HEK293 (cell line): ENCODE results near the gene CDH24.

Experiments
- CTCF ChIA-PET: fragments of 350-600 bp; formaldehyde crosslinking; extraction: SDS; loops from one replicate; lab custom pipeline; 2021; ENCODE audit warnings: antibody characterized with exemption; lab: Yijun Ruan, JAX
- POLR2A ChIA-PET: fragments of 300-600 bp; formaldehyde crosslinking; extraction: SDS; loops from one replicate; lab custom pipeline; 2020; ENCODE audit warnings: antibody characterized with exemption, inconsistent platforms; lab: Yijun Ruan, JAX
- H3K27ac ChIP-seq: fragments of 200-500 bp; sonication (Bioruptor generic); 2 replicates; pipeline ENCODE4 v1.5.1; 2014; ENCODE audit warnings: low read depth, low read length, control low read depth, inconsistent platforms; ENCODE audit errors: extremely low read depth
- H3K36me3 ChIP-seq, 2 experiments: fragments of 200-500 bp in 1 of 2; sonication (Bioruptor generic) in 1 of 2; 1 replicate in 1 of 2; 2 replicates in 1 of 2; pipeline ENCODE4 v1.5.1; 2014 to 2017; ENCODE audit warnings: inconsistent platforms in 2 of 2, low read length in 2 of 2; ENCODE audit not compliant: control insufficient read depth in 2 of 2, insufficient read depth in 1 of 2
- H3K4me1 ChIP-seq: fragments of 200-500 bp; sonication (Bioruptor generic); 2 replicates; pipeline ENCODE4 v1.5.1; 2014; ENCODE audit warnings: mild to moderate bottlenecking, low read length, inconsistent platforms; ENCODE audit not compliant: control insufficient read depth, insufficient read depth
- H3K4me3 ChIP-seq: 2 replicates; pipeline ENCODE4 v1.5.1; 2011; ENCODE audit warnings: low read depth, mild to moderate bottlenecking, control low read depth, low read length, moderate library complexity
- H3K9me3 ChIP-seq: fragments of 200-500 bp; sonication (Bioruptor generic); 2 replicates; pipeline ENCODE4 v1.5.1; 2014; ENCODE audit warnings: low read depth, low read length, inconsistent platforms; ENCODE audit not compliant: control insufficient read depth, insufficient read depth
- HIC1 ChIP-seq: fragments of 450-650 bp; formaldehyde crosslinking; IDR thresholded peaks from 2 replicates; pipeline ENCODE4 v1.5.1; 2016; ENCODE audit warnings: missing biosample characterization, missing genetic modification characterization
- HOXA7 ChIP-seq: sonication (generic); formaldehyde crosslinking; IDR thresholded peaks from 2 replicates; pipeline ENCODE4 v1.8.1; 2022; ENCODE audit warnings: missing genetic modification reagents, borderline replicate concordance
- KLF1 ChIP-seq: fragments of 450-650 bp; formaldehyde crosslinking; IDR thresholded peaks from 2 replicates; pipeline ENCODE4 v1.5.1; 2016; ENCODE audit warnings: missing biosample characterization, missing genetic modification characterization
- PRDM2 ChIP-seq: fragments of 450-650 bp; formaldehyde crosslinking; IDR thresholded peaks from 2 replicates; pipeline ENCODE4 v1.5.1; 2016; ENCODE audit warnings: missing biosample characterization, missing genetic modification characterization, borderline replicate concordance
- ZBTB26 ChIP-seq: fragments of 450-650 bp; formaldehyde crosslinking; optimal IDR thresholded peaks from 2 replicates; pipeline ENCODE3; 2016; ENCODE audit warnings: missing biosample characterization, mild to moderate bottlenecking, missing genetic modification characterization
- ZBTB7A ChIP-seq: fragments of 450-650 bp; formaldehyde crosslinking; IDR thresholded peaks from 2 replicates; pipeline ENCODE4 v1.5.1; 2016; ENCODE audit warnings: low read depth, missing biosample characterization, missing genetic modification characterization
- ZNF350 ChIP-seq: fragments of 450-650 bp; formaldehyde crosslinking; IDR thresholded peaks from 2 replicates; pipeline ENCODE4 v1.5.0; 2017; ENCODE audit warnings: missing biosample characterization, mild to moderate bottlenecking, missing genetic modification characterization
- ZNF514 ChIP-seq: fragments of 450-650 bp; formaldehyde crosslinking; IDR thresholded peaks from 2 replicates; pipeline ENCODE4 v1.5.1; 2016; ENCODE audit warnings: missing biosample characterization, missing genetic modification characterization
- ZNF530 ChIP-seq: fragments of 450-650 bp; formaldehyde crosslinking; IDR thresholded peaks from 2 replicates; pipeline ENCODE4 v1.5.1; 2016; ENCODE audit warnings: low read depth, missing biosample characterization, missing genetic modification characterization
- ZNF747 ChIP-seq: fragments of 450-650 bp; formaldehyde crosslinking; IDR thresholded peaks from 2 replicates; pipeline ENCODE4 v1.5.1; 2016; ENCODE audit warnings: missing biosample characterization, missing genetic modification characterization
- ZNF785 ChIP-seq: fragments of 450-650 bp; formaldehyde crosslinking; IDR thresholded peaks from 2 replicates; pipeline ENCODE4 v1.5.1; 2016; ENCODE audit warnings: missing biosample characterization, missing genetic modification characterization

CDH24 gene

GRCh38 chr14:23000860-23001259, 56.5 kb downstream of the CDH24 start:
- peaks cover 7% of the 10 kb centered on the region for H3K4me1 ChIP-seq
- POLR2A ChIA-PET = interaction anchor here (0.7 to 2.1 kb wide), 3 partner anchors 27 to 443 kb away, joined by 3 to 9 read pairs (median 4); no protein-coding TSS in a partner anchor
- TF ChIP-seq ZBTB26 = no peak
- no peak for TF ChIP-seq ZNF350 (tag by site-specific recombination)
- TF ChIP-seq KLF1 (tag by site-specific recombination) = no peak
- no peak for TF ChIP-seq PRDM2
- TF ChIP-seq HOXA7 (CRISPR knock-in tag) = no peak
- TF ChIP-seq ZNF785 (tag by site-specific recombination) = no peak
- TF ChIP-seq ZNF530 (tag by site-specific recombination) = no peak
- no peak for TF ChIP-seq ZNF747 (tag by site-specific recombination)
- TF ChIP-seq HIC1 (tag by site-specific recombination) = no peak
- no peak for TF ChIP-seq ZNF514
- TF ChIP-seq, all 188 proteins: peak for 0
- Histone ChIP-seq H3K27ac (no peak overlapping the region), H3K9me3 (no peaks in the 10 kb centered on the region), H3K4me3 (no peak overlapping the region), H3K36me3 (no peaks in the 10 kb centered on the region)
- CTCF ChIA-PET = interaction anchor here (0.6 to 1.9 kb wide), 3 partner anchors 8 to 441 kb away, joined by 4 to 10 read pairs (median 8); no protein-coding TSS in a partner anchor

GRCh38 chr14:22998329-22999012, 58.8 kb downstream of the CDH24 start:
- Histone ChIP-seq H3K27ac (no peak overlapping the region), H3K36me3 (peaks cover 0 to 4% of the 10 kb centered on the region in 2 experiments; a peak in 1 of 3 replicates), H3K4me1 (peaks cover 7% of the 10 kb centered on the region), H3K4me3 (no peak overlapping the region), H3K9me3 (no peaks in the 10 kb centered on the region)
- TF ChIP-seq ZBTB7A (tag by site-specific recombination) = no peak
- ChIA-PET CTCF (interaction anchor here (1.3 kb wide), 1 partner anchor 79 kb away, joined by 3 read pairs; no protein-coding TSS in a partner anchor), POLR2A (interaction anchor here (5.2 kb wide), 1 partner anchor 8 kb away, joined by 50 read pairs; no protein-coding TSS in a partner anchor)
